Activated CD8-positive, alpha-beta T cell treated with anti-CD3 and anti-CD28 coated beads for 36 hours (primary cell): ENCODE data around the gene EXT2. TPM values are rescaled to one million over a fixed set of nuclear protein-coding genes. Genes with fewer than 3 reads are reported as not detected.

Experiments
- ATAC-seq: fragments of 200-7000 bp; cut with Tn5 transposase; one replicate; pipeline ENCODE4 v1.10.0; 2021; ENCODE audit warnings: mild to moderate bottlenecking, moderate library complexity
- CTCF ChIA-PET: fragments of 350-600 bp; sonication (Branson Sonifier 250); formaldehyde crosslinking; loops from one replicate; lab custom pipeline; 2021; ENCODE audit warnings: antibody characterized with exemption; lab: Charles Lee
- POLR2A ChIA-PET: fragments of 350-600 bp; sonication (Branson Sonifier 250); formaldehyde crosslinking; loops from one replicate; lab custom pipeline; 2021; ENCODE audit warnings: antibody characterized with exemption; lab: Charles Lee
- DNase-seq: peaks from one replicate; pipeline ENCODE4 v3.0.0-alpha.2; 2020
- H3K27ac Mint-ChIP-seq: one replicate; pipeline ENCODE4 v1.8.0; 2021; ENCODE audit warnings: mild to moderate bottlenecking, mixed read lengths
- H3K27me3 Mint-ChIP-seq: one replicate; pipeline ENCODE4 v1.8.0; 2021; ENCODE audit warnings: mixed read lengths
- H3K36me3 Mint-ChIP-seq: one replicate; pipeline ENCODE4 v1.8.0; 2021; ENCODE audit warnings: low read depth, mixed read lengths
- H3K4me1 Mint-ChIP-seq: one replicate; pipeline ENCODE4 v1.8.0; 2021; ENCODE audit warnings: low read depth, mixed read lengths
- H3K4me3 Mint-ChIP-seq: one replicate; pipeline ENCODE4 v1.8.0; 2021; ENCODE audit warnings: mild to moderate bottlenecking, moderate library complexity, mixed read lengths
- H3K9me3 Mint-ChIP-seq: one replicate; pipeline ENCODE4 v1.8.0; 2021; ENCODE audit warnings: mixed read lengths
- CTCF ChIP-seq: fragments of 200-600 bp; IDR thresholded peaks from one replicate; pipeline ENCODE4 v1.8.0; 2022; ENCODE audit warnings: antibody characterized with exemption, mild to moderate bottlenecking
- intact Hi-C: fragments of 100-400 bp; cut with micrococcal nuclease; formaldehyde crosslinking; loops from one replicate; pipeline ENCODE4 v1.10.0; 2022
- total RNA-seq, 2 experiments: library from RNA; stranded (reverse); gene quantifications; one replicate each; pipeline ENCODE4 v1.2.3, GENCODE V29; 2021

The EXT2 gene
- total RNA-seq, 2 experiments from 2014 or later, result 20.0 to 20.2 TPM

DNA sequence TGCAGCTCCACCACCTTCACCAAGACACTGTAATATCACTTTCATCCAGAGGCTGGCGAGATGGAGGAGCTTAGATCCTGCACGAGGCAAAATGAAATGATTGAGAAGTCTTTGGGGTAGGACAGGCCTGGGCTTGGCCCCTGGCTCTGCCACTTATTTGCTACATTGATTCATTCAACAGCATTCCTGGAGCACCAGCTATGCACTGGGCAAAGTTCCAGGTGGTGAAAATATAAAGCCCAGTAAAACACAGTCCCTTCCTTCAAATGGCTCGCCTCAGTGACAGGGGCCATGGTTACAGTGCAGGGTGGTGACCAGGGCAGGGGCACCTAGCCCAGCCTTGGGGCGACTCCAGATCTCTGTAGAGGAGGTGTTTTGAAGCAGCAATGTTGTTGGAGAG, 194.7 kb downstream of the EXT2 start:
- Mint-ChIP-seq H3K27ac (no peak overlapping the region), H3K9me3 (no peaks in the 10 kb centered on the region), H3K36me3 (no peaks in the 10 kb centered on the region), H3K4me3 (no peak overlapping the region), H3K27me3 (peaks cover 11% of the 10 kb centered on the region), H3K4me1 (no peaks in the 10 kb centered on the region)
- ATAC-seq, result no peak
- POLR2A ChIA-PET, result no interaction called here
- DNase-seq, result no peak
- no peak for TF ChIP-seq CTCF
- intact Hi-C loops, result no loop called here
- CTCF ChIA-PET, result interaction anchor here (0.8 to 1.3 kb wide), 2 partner anchors 233 to 249 kb away, joined by 3 read pairs; no protein-coding TSS in a partner anchor

Other genes starting within 250 kb of the EXT2 start
- gene ALKBH3, start 214.8 kb upstream of the EXT2 start, total RNA-seq, result 10 to 100 TPM; 40.1 to 48.4 TPM
- gene C11orf96, start 153.0 kb upstream of the EXT2 start, total RNA-seq, result 1 to 10 TPM; 1.0 to 1.3 TPM
- gene ACCSL, start 47.7 kb upstream of the EXT2 start, total RNA-seq, result not detected
- 1 to 10 TPM; 6.7 to 7.1 TPM for gene ACCS, start 29.4 kb upstream of the EXT2 start, total RNA-seq
- gene ALX4, start 214.5 kb downstream of the EXT2 start, total RNA-seq, result not detected